ENCODE data around the gene HSPA12A.

GRCh38 chr10:116667484-116667883, 74.9 kb downstream of the HSPA12A start:
- TF ChIP-seq, protein P1, sequence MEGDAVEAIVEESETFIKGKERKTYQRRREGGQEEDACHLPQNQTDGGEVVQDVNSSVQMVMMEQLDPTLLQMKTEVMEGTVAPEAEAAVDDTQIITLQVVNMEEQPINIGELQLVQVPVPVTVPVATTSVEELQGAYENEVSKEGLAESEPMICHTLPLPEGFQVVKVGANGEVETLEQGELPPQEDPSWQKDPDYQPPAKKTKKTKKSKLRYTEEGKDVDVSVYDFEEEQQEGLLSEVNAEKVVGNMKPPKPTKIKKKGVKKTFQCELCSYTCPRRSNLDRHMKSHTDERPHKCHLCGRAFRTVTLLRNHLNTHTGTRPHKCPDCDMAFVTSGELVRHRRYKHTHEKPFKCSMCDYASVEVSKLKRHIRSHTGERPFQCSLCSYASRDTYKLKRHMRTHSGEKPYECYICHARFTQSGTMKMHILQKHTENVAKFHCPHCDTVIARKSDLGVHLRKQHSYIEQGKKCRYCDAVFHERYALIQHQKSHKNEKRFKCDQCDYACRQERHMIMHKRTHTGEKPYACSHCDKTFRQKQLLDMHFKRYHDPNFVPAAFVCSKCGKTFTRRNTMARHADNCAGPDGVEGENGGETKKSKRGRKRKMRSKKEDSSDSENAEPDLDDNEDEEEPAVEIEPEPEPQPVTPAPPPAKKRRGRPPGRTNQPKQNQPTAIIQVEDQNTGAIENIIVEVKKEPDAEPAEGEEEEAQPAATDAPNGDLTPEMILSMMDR (conservative IDR thresholded peaks at IDR 0.05; ENCODE audit: low read depth, low read length), result no peak
- no peak for TF ChIP-seq EZH2 (IDR thresholded peaks at IDR 0.05; ENCODE audit: borderline replicate concordance, low read depth, low read length, poor library complexity, severe bottlenecking)

All from A673 (cell line).